NCI-H1092 treated with DMSO at 0.1 percent for 48 hours (cell line): Measurements from ENCODE around the gene MIEF2.

Experiments used
- DNase-seq: peaks from one replicate; lab custom pipeline; 2025; lab: John Stamatoyannopoulos, UW

MIEF2 gene

DNA sequence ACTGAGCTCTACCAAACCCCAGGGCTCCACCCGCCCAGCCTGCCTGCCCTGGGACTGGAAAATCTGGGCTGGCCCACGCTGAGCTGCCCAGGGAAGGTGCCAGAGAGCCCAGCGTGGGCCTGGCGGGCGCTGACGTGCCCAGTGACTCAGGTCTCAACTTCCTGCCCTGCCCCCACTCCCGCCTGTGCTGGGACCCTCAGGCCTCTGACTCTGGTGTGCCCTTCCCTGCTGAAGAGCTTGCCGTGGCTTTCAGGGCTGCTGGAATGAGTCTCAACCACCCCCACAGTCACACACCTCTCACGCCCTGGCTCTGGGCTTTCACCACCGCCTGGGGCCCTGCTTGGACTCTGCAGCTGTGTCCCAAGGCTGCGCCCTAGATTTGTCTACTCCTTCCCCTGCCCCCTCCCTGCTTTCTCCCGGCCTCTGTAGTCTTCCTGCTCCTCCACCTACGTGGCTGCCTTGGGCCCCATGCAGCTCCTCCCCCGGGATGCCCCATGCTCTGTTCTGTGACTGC lies 24.7 kb upstream of the MIEF2 start:
- DNase-seq: no peak

- no peak for DNase-seq
Measured at GRCh38 chr17:18236494-18236893, 24.0 kb upstream of the MIEF2 start.

- DNase-seq: no peak
Measured at GRCh38 chr17:18237461-18237860, 23.0 kb upstream of the MIEF2 start.

DNA sequence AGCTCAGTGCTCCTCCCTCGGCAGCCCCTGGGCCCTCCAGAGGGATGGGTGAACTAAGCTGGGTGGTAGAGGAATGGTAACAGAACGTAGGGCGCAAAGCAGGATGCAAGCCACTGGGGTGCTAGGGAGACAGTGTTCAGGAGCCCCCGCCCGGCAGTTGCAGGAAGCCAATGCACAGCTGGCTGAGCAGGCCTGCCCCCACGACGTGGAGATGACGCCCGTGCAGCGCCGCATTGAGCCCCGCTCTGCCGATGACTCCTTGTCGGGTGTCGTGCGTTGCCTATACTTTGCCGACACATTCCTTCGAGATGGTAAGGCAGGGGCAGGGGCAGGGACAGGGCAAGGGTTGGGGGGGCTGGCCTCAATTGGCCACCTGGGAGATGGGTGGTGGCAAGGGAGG lies 22.2 kb upstream of the MIEF2 start:
- no peak for DNase-seq

GRCh38 chr17:18240449-18240848 lies 20.0 kb upstream of the MIEF2 start:
- no peak for DNase-seq

GRCh38 chr17:18241229-18241871 lies 19.1 kb upstream of the MIEF2 start:
- DNase-seq: no peak

GRCh38 chr17:18245038-18245776 lies 15.3 kb upstream of the MIEF2 start:
- no peak for DNase-seq

DNA sequence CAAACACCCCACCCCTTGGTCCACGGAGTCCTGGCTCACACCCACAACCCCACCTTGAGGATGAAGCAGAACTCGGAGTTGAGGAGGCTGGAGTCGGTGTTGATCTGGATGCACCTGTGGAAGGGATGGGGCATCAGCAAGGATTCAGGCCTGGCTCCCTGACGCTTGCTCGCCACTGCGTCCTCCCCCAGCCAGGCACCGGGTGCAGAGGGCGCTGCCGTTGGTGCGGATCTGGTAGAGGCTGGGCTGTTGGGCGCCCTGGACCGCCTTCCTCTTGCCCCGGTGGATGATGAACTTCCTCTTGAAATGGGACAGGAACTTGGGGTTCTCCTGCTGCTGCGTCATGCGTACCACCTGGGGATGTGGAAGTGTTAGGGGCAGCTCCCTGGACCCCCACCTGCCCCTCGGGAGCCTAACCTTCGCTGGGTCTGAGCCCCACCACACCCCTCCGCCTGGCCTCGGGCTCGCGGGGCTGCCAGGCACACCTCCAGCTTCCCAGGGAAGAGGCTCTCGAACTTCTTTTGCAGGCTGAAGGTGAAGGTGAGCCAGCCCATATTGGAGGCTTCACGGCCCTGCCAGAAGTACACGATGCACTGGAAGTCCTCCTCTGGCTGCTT lies 14.2 kb upstream of the MIEF2 start:
- no peak for DNase-seq

- peak; percentile 3 for DNase-seq
Measured at GRCh38 chr17:18246880-18247612, 13.4 kb upstream of the MIEF2 start.

- no peak for DNase-seq
Measured at GRCh38 chr17:18247613-18248001, 12.9 kb upstream of the MIEF2 start.

- peak; percentile 27 for DNase-seq
Measured at GRCh38 chr17:18248300-18248731, 12.1 kb upstream of the MIEF2 start.

GRCh38 chr17:18248811-18249210 lies 11.7 kb upstream of the MIEF2 start:
- no peak for DNase-seq

- DNase-seq: no peak
Measured at GRCh38 chr17:18250259-18250658, 10.2 kb upstream of the MIEF2 start.

- no peak for DNase-seq
Measured at GRCh38 chr17:18250708-18251107, 9.8 kb upstream of the MIEF2 start.

DNA sequence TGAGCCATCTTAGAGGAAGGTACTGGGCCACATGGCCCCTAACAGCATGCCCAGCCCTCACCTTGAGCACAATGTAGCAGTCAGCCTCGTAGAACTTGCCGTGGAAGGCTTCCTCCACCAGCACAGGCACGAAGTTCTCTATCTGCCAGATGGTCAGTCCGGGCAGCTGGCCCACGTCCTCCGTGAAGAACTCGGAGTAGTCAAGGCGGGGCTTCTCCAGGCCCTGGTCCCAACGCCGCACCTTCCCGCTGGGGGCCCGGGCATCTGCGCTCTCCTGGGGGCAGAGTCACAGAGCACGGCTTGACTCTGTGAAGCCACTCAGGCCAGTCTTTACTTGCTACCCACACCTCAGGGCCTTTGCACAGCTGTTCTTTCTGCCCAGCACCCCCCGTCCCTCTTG lies 9.3 kb upstream of the MIEF2 start:
- no peak for DNase-seq

DNA sequence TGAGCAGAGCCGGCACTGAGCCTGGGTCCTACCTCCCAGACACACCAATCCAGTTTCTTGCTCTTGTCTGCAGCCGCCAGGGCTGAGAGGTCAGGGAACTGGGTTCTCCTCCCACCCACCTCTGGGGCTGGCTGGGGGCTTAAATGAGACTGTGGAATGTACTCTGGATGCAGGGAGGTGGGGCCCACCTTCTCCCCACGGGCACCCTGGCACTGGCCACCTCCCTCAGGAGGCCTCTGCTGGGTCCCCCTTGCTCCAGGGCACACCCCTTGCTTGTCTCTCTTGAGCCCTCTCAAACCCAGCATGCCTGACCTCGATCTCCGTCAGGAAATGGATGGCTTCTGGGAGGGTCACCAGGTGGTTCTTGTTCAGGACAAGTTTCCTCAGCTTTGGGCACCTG lies 8.3 kb upstream of the MIEF2 start:
- no peak for DNase-seq

- DNase-seq: no peak
Measured at GRCh38 chr17:18253187-18253884, 7.1 kb upstream of the MIEF2 start.

DNA sequence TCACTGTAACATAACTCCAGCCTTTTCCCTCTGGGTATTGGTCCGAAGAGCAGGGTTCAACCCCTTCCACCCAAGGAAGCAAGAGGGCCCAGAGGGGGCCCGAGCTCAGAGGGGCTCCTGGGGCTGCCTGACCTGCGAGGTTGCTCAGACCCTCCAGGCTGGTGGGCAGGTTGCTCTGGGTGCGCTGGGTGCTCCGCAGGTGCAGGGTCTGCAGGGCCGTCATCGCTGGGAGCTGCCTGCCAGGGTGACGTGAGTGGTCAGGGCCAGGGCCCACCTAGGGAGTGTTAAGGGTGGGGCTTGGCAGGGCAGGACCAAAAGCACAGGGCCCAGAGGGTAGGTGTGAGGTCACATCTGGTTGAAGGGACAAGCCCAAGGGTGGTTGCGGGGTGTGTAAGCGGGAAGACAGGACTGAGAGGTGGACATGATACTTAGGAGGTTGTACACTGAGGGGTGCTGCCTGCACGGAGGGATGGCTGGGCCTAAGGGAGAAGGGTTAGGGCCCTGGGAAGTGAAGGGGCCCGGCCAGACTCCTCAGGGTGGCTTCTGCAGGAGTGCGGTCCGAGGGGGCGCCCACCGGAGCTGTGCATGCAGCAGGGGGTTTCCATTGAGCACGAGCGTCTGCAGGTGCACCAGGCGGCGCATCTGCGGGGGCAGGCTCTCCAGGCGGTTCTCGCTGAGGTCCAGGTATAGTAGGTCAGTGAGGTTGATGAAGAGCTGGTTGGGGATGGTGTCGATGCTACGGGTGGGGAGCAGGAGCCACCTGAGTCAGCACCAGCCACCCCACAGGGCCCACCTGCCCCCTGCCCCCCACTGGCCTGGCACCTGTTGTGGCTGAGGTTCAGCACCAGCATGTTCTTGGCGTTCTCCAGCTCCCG lies 6.3 kb upstream of the MIEF2 start:
- no peak for DNase-seq

GRCh38 chr17:18254888-18255649 lies 5.4 kb upstream of the MIEF2 start:
- no peak for DNase-seq

DNA sequence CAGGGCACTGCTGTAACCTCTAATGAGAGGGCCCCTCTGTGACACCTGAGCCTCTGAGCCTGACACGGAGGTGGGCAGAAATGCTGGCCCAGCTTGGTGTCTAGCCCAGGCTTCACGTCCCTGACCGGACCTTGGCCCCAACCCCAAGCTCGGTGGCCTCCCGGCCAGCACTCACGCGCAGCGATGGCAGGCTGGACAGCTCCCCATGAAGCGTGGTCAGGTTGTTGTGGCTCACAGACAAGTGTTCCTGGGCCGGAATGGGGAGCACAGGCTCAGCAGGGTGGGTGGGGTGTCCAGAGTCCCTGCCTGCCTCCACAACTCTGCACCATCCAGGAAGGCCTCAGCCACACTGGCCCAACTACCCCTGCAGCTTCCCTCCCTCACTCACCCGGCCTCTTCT lies 4.1 kb upstream of the MIEF2 start:
- DNase-seq: no peak
